Mesothelial cell of epicardium (in vitro differentiated cells): ENCODE data around the gene ABCA6. TPM values are rescaled to one million over a fixed set of nuclear protein-coding genes. Genes with fewer than 3 reads are reported as not detected.

Experiments
- DNase-seq, 2 experiments: peaks; one replicate each; pipeline ENCODE4 v3.0.0; 2021; ENCODE audit warnings: low spot score in 2 of 2; ENCODE audit not compliant: unreplicated experiment in 2 of 2
- H3K27ac Mint-ChIP-seq: 2 replicates; pipeline ENCODE4 v1.8.0; 2021; ENCODE audit warnings: mixed read lengths
- H3K27me3 Mint-ChIP-seq: 2 replicates; pipeline ENCODE4 v1.8.0; 2021; ENCODE audit warnings: low read depth, mixed read lengths
- H3K36me3 Mint-ChIP-seq: 2 replicates; pipeline ENCODE4 v1.8.0; 2021; ENCODE audit warnings: mixed read lengths
- H3K4me1 Mint-ChIP-seq: 2 replicates; pipeline ENCODE4 v1.8.0; 2021; ENCODE audit warnings: mixed read lengths
- H3K4me3 Mint-ChIP-seq: 2 replicates; pipeline ENCODE4 v1.8.0; 2021; ENCODE audit warnings: mild to moderate bottlenecking, moderate library complexity, mixed read lengths
- H3K9me3 Mint-ChIP-seq: 2 replicates; pipeline ENCODE4 v1.8.0; 2021; ENCODE audit warnings: mixed read lengths
- total RNA-seq: library from RNA; stranded (reverse); gene quantifications from 3 replicates; pipeline ENCODE4 v1.2.1, GENCODE V29; 2021
- TF ChIP-seq, protein P1 (sequence below): fragments of 200-600 bp; sonication (generic); IDR thresholded peaks from one replicate; pipeline ENCODE4 v1.5.0; 2021; ENCODE audit warnings: antibody characterized with exemption; ENCODE audit not compliant: unreplicated experiment

The ABCA6 gene
- total RNA-seq, 1 donor from 2014 or later = 0.42 TPM

DNA sequence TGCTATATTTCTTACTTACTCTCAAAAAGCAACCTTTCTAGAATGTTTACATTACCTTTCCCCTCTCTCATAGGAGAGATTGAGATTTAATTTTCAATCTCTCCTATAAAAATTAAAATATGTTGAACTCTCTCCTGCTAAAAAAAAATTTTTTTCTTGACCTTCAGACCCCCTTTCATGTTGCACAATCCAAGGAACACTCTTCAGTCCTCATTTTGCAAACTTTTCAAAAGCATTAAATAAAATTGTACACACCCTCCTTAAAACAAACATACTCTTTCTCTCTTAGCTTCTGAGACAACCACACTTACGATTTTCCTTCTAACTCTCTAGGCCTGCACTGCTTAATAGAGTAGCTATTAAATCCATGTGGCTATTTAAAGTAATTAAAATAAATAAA, 8.6 kb upstream of the ABCA6 start:
- no peak overlapping the region for H3K27ac Mint-ChIP-seq
- no peaks in the 10 kb centered on the region for H3K4me1 Mint-ChIP-seq
- no peaks in the 10 kb centered on the region for H3K36me3 Mint-ChIP-seq
- no peak overlapping the region for H3K4me3 Mint-ChIP-seq
- no peak for DNase-seq
- H3K9me3 Mint-ChIP-seq = peaks cover 4% of the 10 kb centered on the region
- TF ChIP-seq, protein P1, sequence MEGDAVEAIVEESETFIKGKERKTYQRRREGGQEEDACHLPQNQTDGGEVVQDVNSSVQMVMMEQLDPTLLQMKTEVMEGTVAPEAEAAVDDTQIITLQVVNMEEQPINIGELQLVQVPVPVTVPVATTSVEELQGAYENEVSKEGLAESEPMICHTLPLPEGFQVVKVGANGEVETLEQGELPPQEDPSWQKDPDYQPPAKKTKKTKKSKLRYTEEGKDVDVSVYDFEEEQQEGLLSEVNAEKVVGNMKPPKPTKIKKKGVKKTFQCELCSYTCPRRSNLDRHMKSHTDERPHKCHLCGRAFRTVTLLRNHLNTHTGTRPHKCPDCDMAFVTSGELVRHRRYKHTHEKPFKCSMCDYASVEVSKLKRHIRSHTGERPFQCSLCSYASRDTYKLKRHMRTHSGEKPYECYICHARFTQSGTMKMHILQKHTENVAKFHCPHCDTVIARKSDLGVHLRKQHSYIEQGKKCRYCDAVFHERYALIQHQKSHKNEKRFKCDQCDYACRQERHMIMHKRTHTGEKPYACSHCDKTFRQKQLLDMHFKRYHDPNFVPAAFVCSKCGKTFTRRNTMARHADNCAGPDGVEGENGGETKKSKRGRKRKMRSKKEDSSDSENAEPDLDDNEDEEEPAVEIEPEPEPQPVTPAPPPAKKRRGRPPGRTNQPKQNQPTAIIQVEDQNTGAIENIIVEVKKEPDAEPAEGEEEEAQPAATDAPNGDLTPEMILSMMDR = no peak
- H3K27me3 Mint-ChIP-seq = peaks cover 37% of the 10 kb centered on the region

DNA sequence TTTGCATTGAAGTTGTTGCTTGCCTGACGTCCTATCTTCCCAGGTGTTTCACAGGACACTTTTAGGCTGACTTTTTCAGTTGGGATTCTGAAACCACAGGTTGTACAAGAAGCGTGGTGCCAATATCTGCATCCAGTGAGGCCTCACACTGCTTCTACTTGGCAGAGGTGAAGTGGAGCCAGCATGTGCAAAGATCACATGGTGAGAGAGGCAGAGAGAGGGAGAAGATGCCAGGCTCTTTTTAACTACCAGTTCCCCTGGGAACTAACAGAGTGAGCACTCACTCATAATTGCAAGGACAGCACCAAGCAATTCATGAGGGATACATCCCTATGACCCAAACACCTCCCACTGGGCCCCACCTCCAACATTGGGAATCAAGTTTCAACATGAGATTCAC, 5.8 kb upstream of the ABCA6 start:
- peaks cover 38% of the 10 kb centered on the region for H3K27me3 Mint-ChIP-seq
- H3K36me3 Mint-ChIP-seq = no peaks in the 10 kb centered on the region
- TF ChIP-seq, protein P1 = no peak
- H3K4me3 Mint-ChIP-seq = no peak overlapping the region
- peaks cover under 1% of the 10 kb centered on the region for H3K4me1 Mint-ChIP-seq
- DNase-seq = no peak
- H3K27ac Mint-ChIP-seq = no peak overlapping the region
- H3K9me3 Mint-ChIP-seq = peaks cover 4% of the 10 kb centered on the region

DNA sequence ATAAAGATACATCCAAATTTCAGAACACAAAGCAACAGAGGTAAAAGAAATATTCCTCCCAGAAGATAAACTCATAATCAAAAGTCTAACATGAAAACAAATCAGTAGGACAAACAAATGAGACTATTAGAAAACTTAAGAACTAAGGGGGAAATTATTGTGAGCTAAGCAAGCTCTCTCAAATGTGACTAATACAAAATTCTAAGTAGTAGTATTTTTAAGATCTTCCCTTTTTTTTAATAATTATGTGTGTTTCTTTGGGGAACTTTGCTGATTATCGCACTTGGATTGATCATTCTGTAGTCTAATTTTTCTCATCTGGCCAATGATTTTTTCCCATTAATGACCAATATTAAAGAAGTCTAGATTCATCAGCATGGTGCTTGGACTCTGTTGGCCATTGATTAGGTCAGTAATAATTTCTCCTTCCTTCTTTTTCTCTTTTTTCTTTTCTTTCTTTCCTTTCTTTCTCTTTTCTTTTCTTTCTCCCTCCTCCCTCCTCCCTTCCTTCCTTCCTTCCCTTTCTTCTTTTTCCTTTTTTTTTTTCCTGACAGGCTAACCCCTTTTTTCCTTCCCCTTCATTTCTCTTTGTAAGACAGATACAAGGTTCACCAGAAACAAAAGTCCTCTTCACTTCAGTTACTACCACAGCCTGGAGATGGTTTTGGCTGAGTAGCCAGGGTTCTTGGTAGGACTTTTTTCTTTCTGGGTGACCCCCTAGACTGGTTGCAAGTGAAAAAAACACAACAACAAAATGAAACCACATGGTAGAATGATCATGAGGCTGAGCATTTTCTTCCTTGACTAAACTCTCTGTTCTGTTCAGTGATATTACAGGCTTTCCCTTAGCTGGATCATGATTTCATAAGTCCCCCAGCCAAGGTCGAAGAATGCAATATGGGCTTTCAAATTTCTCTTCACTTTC, 2.9 kb upstream of the ABCA6 start:
- Mint-ChIP-seq H3K4me3 (no peak overlapping the region), H3K27ac (no peak overlapping the region), H3K36me3 (no peaks in the 10 kb centered on the region), H3K27me3 (peaks cover 35% of the 10 kb centered on the region), H3K9me3 (no peaks in the 10 kb centered on the region), H3K4me1 (peaks cover 8% of the 10 kb centered on the region)
- TF ChIP-seq, protein P1 = no peak
- DNase-seq = no peak

DNA sequence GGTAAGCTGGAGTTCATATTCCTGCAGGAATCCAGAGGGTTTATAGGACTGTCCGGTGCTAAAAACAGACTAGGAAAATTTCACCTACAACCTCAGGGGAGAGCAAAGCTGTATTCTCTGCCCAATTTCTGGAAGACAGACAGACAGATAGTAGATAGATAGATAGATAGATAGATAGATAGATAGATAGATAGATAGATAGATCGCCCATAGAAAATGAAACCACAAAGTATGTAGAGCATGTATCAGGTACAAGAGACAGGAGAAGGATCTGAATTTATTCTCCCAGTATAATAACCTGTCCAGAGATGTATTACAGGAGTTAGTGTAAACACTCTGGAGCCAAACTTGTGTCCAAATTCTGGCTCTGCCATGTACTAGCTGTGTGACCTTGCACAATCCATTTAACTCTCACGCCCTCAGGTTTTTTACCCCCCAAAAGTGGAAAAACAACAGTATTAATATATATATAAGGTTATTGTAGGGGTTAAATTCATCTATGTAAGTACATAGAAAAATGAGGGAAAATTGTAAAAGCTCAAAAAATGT, 2.1 kb upstream of the ABCA6 start:
- no peaks in the 10 kb centered on the region for H3K36me3 Mint-ChIP-seq
- H3K27me3 Mint-ChIP-seq = peaks cover 35% of the 10 kb centered on the region
- no peak overlapping the region for H3K27ac Mint-ChIP-seq
- no peak for DNase-seq
- TF ChIP-seq, protein P1 = no peak
- H3K4me3 Mint-ChIP-seq = no peak overlapping the region
- H3K4me1 Mint-ChIP-seq = peaks cover 8% of the 10 kb centered on the region
- no peaks in the 10 kb centered on the region for H3K9me3 Mint-ChIP-seq

DNA sequence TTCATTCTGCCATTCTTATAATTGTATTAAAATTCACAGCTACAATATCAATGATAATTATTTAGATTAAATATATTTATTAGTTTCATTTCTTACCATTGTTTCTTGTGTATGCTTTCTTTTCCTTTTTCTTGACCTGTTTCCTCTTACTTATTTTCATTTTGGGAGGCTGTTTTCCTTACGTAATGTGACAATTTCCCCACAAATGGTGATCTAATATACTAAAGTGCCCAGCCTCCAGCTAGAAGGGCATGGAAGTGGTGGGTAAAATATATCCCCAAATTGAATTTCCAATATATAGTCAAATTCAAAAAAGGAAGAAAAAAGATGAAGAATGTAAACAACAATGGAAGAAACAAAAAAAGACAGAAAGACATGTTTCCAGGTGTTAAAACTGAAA, 1.5 kb upstream of the ABCA6 start:
- H3K36me3 Mint-ChIP-seq = no peaks in the 10 kb centered on the region

More for the DNA sequence above, 1.5 kb upstream of the ABCA6 start:
- Mint-ChIP-seq H3K27me3 (peaks cover 35% of the 10 kb centered on the region), H3K9me3 (no peaks in the 10 kb centered on the region), H3K4me3 (no peak overlapping the region), H3K27ac (no peak overlapping the region), H3K4me1 (peaks cover 8% of the 10 kb centered on the region)
- no peak for DNase-seq
- TF ChIP-seq, protein P1 = no peak
